GM21529 (cell line): ENCODE data around the gene HK1.
"Not testable (repeated sequence)": the region's sequence is repeated elsewhere in the genome, so short reads cannot be mapped to it uniquely, and the experiment has no call there.

ENCODE experiments used
- ATAC-seq: cut with Tn5 transposase; IDR thresholded peaks from one replicate; pipeline ENCODE4 v1.9.1; 2021; ENCODE audit not compliant: unreplicated experiment

The HK1 gene

DNA sequence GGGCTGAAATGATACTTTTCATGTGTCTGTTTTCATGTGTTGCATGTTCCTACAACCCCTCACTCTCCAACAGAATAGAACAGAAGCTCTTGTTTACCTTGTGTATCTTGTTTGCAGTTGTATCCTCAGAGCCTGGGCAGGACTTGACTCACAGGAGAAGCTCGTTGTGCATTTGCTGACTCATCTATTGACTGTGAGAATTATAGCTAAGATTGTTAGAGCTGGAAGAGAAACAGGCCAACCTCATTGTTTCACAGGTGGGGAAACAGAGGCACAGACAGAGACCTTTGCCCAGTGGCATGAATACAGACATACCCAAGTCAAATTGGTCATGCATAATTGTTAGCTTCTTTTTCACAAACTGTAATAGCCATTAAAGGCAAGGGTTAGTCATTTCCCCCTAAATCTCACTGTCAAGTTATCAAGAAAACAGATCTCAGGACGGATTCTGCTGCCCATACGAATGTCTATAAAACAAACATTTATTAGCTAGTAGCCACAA, 168.4 kb downstream of the HK1 start:
- ATAC-seq: no peak

DNA sequence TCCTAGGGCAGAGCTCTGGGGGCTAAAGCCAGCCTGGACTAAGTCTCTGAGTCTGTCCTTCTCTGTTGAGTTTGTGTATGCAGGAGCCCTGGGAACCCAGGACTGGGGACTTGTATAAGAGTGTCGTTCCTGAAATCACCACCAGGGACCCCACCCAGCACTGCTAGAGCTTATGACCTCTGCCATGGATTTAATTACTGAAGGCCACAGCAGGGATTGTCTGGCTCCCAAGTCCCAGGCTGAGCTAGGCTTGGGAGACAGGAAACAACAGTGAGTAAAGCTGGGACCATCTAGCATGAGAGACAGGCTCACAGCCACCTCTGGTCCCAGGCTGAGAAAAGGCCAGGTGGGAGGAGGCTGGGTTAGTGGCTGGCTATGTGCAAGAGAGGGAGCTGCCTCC, 171.5 kb downstream of the HK1 start:
- no peak for ATAC-seq

DNA sequence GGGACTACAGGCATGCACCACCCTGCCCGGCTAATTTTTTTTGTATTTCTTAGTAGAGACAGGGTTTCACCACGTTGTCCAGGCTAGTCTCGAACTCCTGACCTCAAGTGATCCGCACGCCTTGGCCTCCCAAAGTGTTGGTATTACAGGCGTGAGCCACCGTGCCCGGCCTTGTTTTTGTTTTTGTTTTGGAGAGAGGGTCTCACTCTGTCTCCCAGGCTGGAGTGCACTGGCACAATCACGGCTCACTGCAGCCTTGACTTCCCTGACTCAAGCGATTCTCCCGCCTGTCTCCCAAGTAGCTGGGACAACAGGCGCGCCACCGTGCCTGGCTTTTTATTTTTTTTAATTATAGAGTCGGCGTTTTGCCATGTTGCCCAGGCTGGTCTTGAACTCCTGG, 172.1 kb downstream of the HK1 start:
- not testable (repeated sequence) for ATAC-seq

DNA sequence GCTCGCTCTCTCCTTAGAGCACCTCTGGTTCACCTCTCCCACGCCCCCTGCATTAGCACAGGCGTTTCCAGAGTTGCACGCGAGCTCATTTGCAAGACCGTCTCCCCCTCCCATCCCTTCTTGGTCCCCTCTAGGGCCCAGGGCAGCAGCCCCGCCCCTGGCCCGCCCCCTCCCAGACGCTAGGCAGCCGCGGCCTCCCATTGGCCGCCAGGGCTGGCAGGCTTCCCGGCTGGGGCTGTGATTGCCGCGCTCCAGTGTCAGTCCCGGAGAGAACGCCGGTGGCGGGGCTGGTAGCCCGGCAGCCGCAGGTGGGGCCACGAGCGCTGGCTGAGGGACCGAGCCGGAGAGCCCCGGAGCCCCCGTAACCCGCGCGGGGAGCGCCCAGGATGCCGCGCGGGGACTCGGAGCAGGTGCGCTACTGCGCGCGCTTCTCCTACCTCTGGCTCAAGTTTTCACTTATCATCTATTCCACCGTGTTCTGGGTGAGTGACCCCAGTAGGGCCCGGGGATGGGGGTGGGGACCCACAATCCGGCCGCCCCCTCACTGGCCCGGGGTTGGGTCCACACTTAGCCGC, 173.0 kb downstream of the HK1 start, which contains the start of gene TSPAN15:
TSS of gene TSPAN15 (plus strand) at position 257 of the 575 bp plus-strand sequence. CDS start at position 387, 130 bp downstream.
- peak; percentile 92 for ATAC-seq
